ENCODE data around the gene KIRREL3. TPM values are rescaled to one million over a fixed set of nuclear protein-coding genes. Genes with fewer than 3 reads are reported as not detected.

KIRREL3 gene
- total RNA-seq, 2 experiments from 2014 or later: not detected

- Mint-ChIP-seq H3K4me3 (no peak overlapping the region), H3K4me1 (no peaks in the 10 kb centered on the region), H3K9me3 (no peaks in the 10 kb centered on the region), H3K36me3 (ENCODE audit: low read depth) (no peaks in the 10 kb centered on the region), H3K27ac (no peak overlapping the region), H3K27me3 (peaks cover 20% of the 10 kb centered on the region)
- ChIA-PET CTCF (interaction anchor here (0.6 to 3.3 kb wide), 3 partner anchors 21 to 392 kb away, joined by 3 to 12 read pairs (median 4); no protein-coding TSS in a partner anchor), POLR2A (no interaction called here)
- no peak for DNase-seq
These were observed 498.4 kb downstream of the KIRREL3 start for GRCh38 chr11:126502159-126502558.

- peaks cover 17% of the 10 kb centered on the region for H3K27me3 Mint-ChIP-seq
- no peak overlapping the region for H3K27ac Mint-ChIP-seq
- POLR2A ChIA-PET: no interaction called here
- no peak overlapping the region for H3K4me3 Mint-ChIP-seq
- no peaks in the 10 kb centered on the region for H3K4me1 Mint-ChIP-seq
- CTCF ChIA-PET: interaction anchor here (3.3 kb wide), 1 partner anchor 21 kb away, joined by 12 read pairs; no protein-coding TSS in a partner anchor
- no peaks in the 10 kb centered on the region for H3K9me3 Mint-ChIP-seq
- DNase-seq: no peak
- H3K36me3 Mint-ChIP-seq (ENCODE audit: low read depth): no peaks in the 10 kb centered on the region
These were observed 498.9 kb downstream of the KIRREL3 start for GRCh38 chr11:126501641-126502040.

GRCh38 chr11:126500981-126501380 lies 499.6 kb downstream of the KIRREL3 start:
- ChIA-PET CTCF (interaction anchor here (3.3 kb wide), 1 partner anchor 20 kb away, joined by 12 read pairs; no protein-coding TSS in a partner anchor), POLR2A (interaction anchor here (0.6 kb wide), 1 partner anchor 16 kb away, joined by 3 read pairs; no protein-coding TSS in a partner anchor)
- DNase-seq: no peak
- H3K27me3 Mint-ChIP-seq: peaks cover 17% of the 10 kb centered on the region
- H3K27ac Mint-ChIP-seq: no peak overlapping the region
- no peaks in the 10 kb centered on the region for H3K4me1 Mint-ChIP-seq
- H3K9me3 Mint-ChIP-seq: no peaks in the 10 kb centered on the region
- no peaks in the 10 kb centered on the region for H3K36me3 Mint-ChIP-seq (ENCODE audit: low read depth)
- H3K4me3 Mint-ChIP-seq: no peak overlapping the region

- ChIA-PET CTCF (no interaction called here), POLR2A (no interaction called here)
- H3K4me3 Mint-ChIP-seq: no peak overlapping the region
- H3K27me3 Mint-ChIP-seq: peaks cover 13% of the 10 kb centered on the region
- no peaks in the 10 kb centered on the region for H3K36me3 Mint-ChIP-seq (ENCODE audit: low read depth)
- H3K27ac Mint-ChIP-seq: no peak overlapping the region
- DNase-seq: no peak
- no peaks in the 10 kb centered on the region for H3K9me3 Mint-ChIP-seq
- no peaks in the 10 kb centered on the region for H3K4me1 Mint-ChIP-seq
These were observed 501.3 kb downstream of the KIRREL3 start for GRCh38 chr11:126499131-126499752.

- ChIA-PET POLR2A (no interaction called here), CTCF (no interaction called here)
- H3K36me3 Mint-ChIP-seq (ENCODE audit: low read depth): no peaks in the 10 kb centered on the region
- no peaks in the 10 kb centered on the region for H3K9me3 Mint-ChIP-seq
- no peak overlapping the region for H3K27ac Mint-ChIP-seq
- H3K4me1 Mint-ChIP-seq: no peaks in the 10 kb centered on the region
- H3K27me3 Mint-ChIP-seq: peaks cover 11% of the 10 kb centered on the region
- DNase-seq: no peak
- no peak overlapping the region for H3K4me3 Mint-ChIP-seq
These were observed 502.3 kb downstream of the KIRREL3 start for GRCh38 chr11:126498281-126498680.

- H3K27ac Mint-ChIP-seq: no peak overlapping the region
- CTCF ChIA-PET: no interaction called here
- DNase-seq: no peak
- H3K4me1 Mint-ChIP-seq: no peaks in the 10 kb centered on the region
- H3K36me3 Mint-ChIP-seq (ENCODE audit: low read depth): no peaks in the 10 kb centered on the region
- H3K4me3 Mint-ChIP-seq: no peak overlapping the region
- H3K27me3 Mint-ChIP-seq: peaks cover 11% of the 10 kb centered on the region
- H3K9me3 Mint-ChIP-seq: no peaks in the 10 kb centered on the region
- POLR2A ChIA-PET: no interaction called here
These were observed 502.9 kb downstream of the KIRREL3 start for GRCh38 chr11:126497581-126498122.

- CTCF ChIA-PET: no interaction called here
These were observed 503.8 kb downstream of the KIRREL3 start for GRCh38 chr11:126496576-126497337.

GRCh38 chr11:126495281-126496220 lies 505.0 kb downstream of the KIRREL3 start:
- no peak for DNase-seq
- no peaks in the 10 kb centered on the region for H3K9me3 Mint-ChIP-seq
- H3K4me3 Mint-ChIP-seq: no peak overlapping the region
- H3K36me3 Mint-ChIP-seq (ENCODE audit: low read depth): no peaks in the 10 kb centered on the region
- H3K27me3 Mint-ChIP-seq: peaks cover 11% of the 10 kb centered on the region
- CTCF ChIA-PET: no interaction called here
- no peaks in the 10 kb centered on the region for H3K4me1 Mint-ChIP-seq
- no peak overlapping the region for H3K27ac Mint-ChIP-seq
- POLR2A ChIA-PET: no interaction called here

More at GRCh38 chr11:126496576-126497337, 503.8 kb downstream of the KIRREL3 start:
- peaks cover 11% of the 10 kb centered on the region for H3K27me3 Mint-ChIP-seq
- no peaks in the 10 kb centered on the region for H3K36me3 Mint-ChIP-seq (ENCODE audit: low read depth)
- H3K4me3 Mint-ChIP-seq: no peak overlapping the region
- H3K27ac Mint-ChIP-seq: no peak overlapping the region
- no peaks in the 10 kb centered on the region for H3K9me3 Mint-ChIP-seq
- POLR2A ChIA-PET: no interaction called here
- H3K4me1 Mint-ChIP-seq: no peaks in the 10 kb centered on the region
- no peak for DNase-seq

GRCh38 chr11:126494831-126495230 lies 505.7 kb downstream of the KIRREL3 start:
- H3K27ac Mint-ChIP-seq: no peak overlapping the region
- POLR2A ChIA-PET: no interaction called here

GRCh38 chr11:126492331-126493082 lies 508.1 kb downstream of the KIRREL3 start:
- Mint-ChIP-seq H3K36me3 (ENCODE audit: low read depth) (no peaks in the 10 kb centered on the region), H3K9me3 (no peaks in the 10 kb centered on the region), H3K27ac (no peak overlapping the region), H3K4me1 (no peaks in the 10 kb centered on the region), H3K4me3 (no peak overlapping the region), H3K27me3 (no peaks in the 10 kb centered on the region)
- CTCF ChIA-PET: no interaction called here
- POLR2A ChIA-PET: no interaction called here
- no peak for DNase-seq

More at GRCh38 chr11:126494831-126495230, 505.7 kb downstream of the KIRREL3 start:
- Mint-ChIP-seq H3K4me1 (no peaks in the 10 kb centered on the region), H3K9me3 (no peaks in the 10 kb centered on the region), H3K4me3 (no peak overlapping the region), H3K27me3 (peaks cover 8% of the 10 kb centered on the region), H3K36me3 (ENCODE audit: low read depth) (no peaks in the 10 kb centered on the region)
- DNase-seq: no peak
- CTCF ChIA-PET: no interaction called here

GRCh38 chr11:126491092-126491491 lies 509.5 kb downstream of the KIRREL3 start:
- H3K9me3 Mint-ChIP-seq: no peaks in the 10 kb centered on the region
- no peak for DNase-seq
- ChIA-PET CTCF (no interaction called here), POLR2A (no interaction called here)
- H3K36me3 Mint-ChIP-seq (ENCODE audit: low read depth): no peaks in the 10 kb centered on the region
- H3K27me3 Mint-ChIP-seq: no peaks in the 10 kb centered on the region
- no peaks in the 10 kb centered on the region for H3K4me1 Mint-ChIP-seq
- H3K4me3 Mint-ChIP-seq: no peak overlapping the region
- no peak overlapping the region for H3K27ac Mint-ChIP-seq

Data from activated CD4-positive, alpha-beta T cell treated with anti-CD3 and anti-CD28 coated beads, Interleukin-2, amount 10 ng/mL, durations not matched to agents 7 days and 5 days (primary cell).